ENCODE measurements around the gene AIDA.

GRCh38 chr1:222728746-222729145 is 16.5 kb upstream of the AIDA start:
- TF ChIP-seq EP300 (IDR thresholded peaks at IDR 0.05; ENCODE audit: borderline replicate concordance) (no peak), FOXM1 (IDR thresholded peaks at IDR 0.05; ENCODE audit: borderline replicate concordance, low read depth) (no peak), TAF1 (IDR thresholded peaks at IDR 0.05; ENCODE audit: low read depth) (no peak), NFIC (IDR thresholded peaks at IDR 0.05) (no peak), CREB1 (IDR thresholded peaks at IDR 0.05; ENCODE audit: low read depth) (no peak), RAD21 (IDR thresholded peaks at IDR 0.05; ENCODE audit: low read depth) (no peak), CEBPB (IDR thresholded peaks at IDR 0.05) (no peak)
- TF ChIP-seq, protein P1, sequence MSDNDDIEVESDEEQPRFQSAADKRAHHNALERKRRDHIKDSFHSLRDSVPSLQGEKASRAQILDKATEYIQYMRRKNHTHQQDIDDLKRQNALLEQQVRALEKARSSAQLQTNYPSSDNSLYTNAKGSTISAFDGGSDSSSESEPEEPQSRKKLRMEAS (IDR thresholded peaks at IDR 0.05), result no peak
- TF ChIP-seq, protein P2, sequence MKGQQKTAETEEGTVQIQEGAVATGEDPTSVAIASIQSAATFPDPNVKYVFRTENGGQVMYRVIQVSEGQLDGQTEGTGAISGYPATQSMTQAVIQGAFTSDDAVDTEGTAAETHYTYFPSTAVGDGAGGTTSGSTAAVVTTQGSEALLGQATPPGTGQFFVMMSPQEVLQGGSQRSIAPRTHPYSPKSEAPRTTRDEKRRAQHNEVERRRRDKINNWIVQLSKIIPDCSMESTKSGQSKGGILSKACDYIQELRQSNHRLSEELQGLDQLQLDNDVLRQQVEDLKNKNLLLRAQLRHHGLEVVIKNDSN (IDR thresholded peaks at IDR 0.05), result no peak

All from Ishikawa (cell line).